Keratinocyte (primary cell): ENCODE data around the gene COPZ2. TPM values are rescaled to one million over a fixed set of nuclear protein-coding genes. Genes with fewer than 3 reads are reported as not detected.
A peak's percentile ranks its signal among the peaks of the same experiment; 100 is the strongest.

Experiments used
- DNase-seq: peaks from one replicate; pipeline ENCODE4 v3.0.0-alpha.2; 2011; ENCODE audit warnings: low read depth, missing footprints, low spot score
- FAIRE-seq: peaks from 2 replicates; lab custom pipeline; 2011; peaks lifted over from hg19 to GRCh38; lab: Jason Lieb, UNC
- H2AFZ ChIP-seq: 2 replicates; pipeline ENCODE4 v1.6.0; 2012; ENCODE audit warnings: low read length, control low read depth, inconsistent platforms; ENCODE audit not compliant: control insufficient read depth
- H3K27ac ChIP-seq: 2 replicates; pipeline ENCODE4 v1.5.1; 2011; ENCODE audit warnings: low read length; ENCODE audit not compliant: control insufficient read depth, insufficient read depth
- H3K27me3 ChIP-seq: 3 replicates; pipeline ENCODE4 v1.6.0; 2011; ENCODE audit warnings: low read length; ENCODE audit not compliant: control insufficient read depth, insufficient read depth; ENCODE audit errors: extremely low read depth
- H3K36me3 ChIP-seq, 2 experiments: 2 replicates in 1 of 2; 3 replicates in 1 of 2; pipeline ENCODE4 v1.5.1; 2011; ENCODE audit warnings: low read length in 2 of 2, mild to moderate bottlenecking in 1 of 2; ENCODE audit not compliant: control insufficient read depth in 2 of 2, insufficient read depth in 2 of 2; ENCODE audit errors: extremely low read depth in 1 of 2
- H3K4me1 ChIP-seq: 3 replicates; pipeline ENCODE4 v1.5.1; 2011; ENCODE audit warnings: low read length; ENCODE audit not compliant: control insufficient read depth, insufficient read depth; ENCODE audit errors: extremely low read depth
- H3K4me2 ChIP-seq: 3 replicates; pipeline ENCODE4 v1.6.0; 2011; ENCODE audit warnings: low read depth, low read length; ENCODE audit not compliant: control insufficient read depth, insufficient read depth; ENCODE audit errors: extremely low read depth
- H3K4me3 ChIP-seq, 3 experiments: fragments of 200-600 bp in 1 of 3; sonication (generic) in 1 of 3; 2 replicates in 2 of 3; 3 replicates in 1 of 3; pipeline ENCODE4 v1.5.1; 2011 to 2016; ENCODE audit warnings: low read length in 3 of 3, mild to moderate bottlenecking in 3 of 3, control low read depth in 2 of 3, inconsistent platforms in 1 of 3, low read depth in 1 of 3, mixed read lengths in 1 of 3, mixed run types in 1 of 3, moderate library complexity in 1 of 3; ENCODE audit not compliant: control insufficient read depth in 2 of 3, insufficient read depth in 2 of 3; ENCODE audit errors: extremely low read depth in 1 of 3
- H3K79me2 ChIP-seq: 2 replicates; pipeline ENCODE4 v1.6.0; 2012; ENCODE audit warnings: low read length; ENCODE audit not compliant: control insufficient read depth, insufficient read depth
- H3K9ac ChIP-seq: 3 replicates; pipeline ENCODE4 v1.6.0; 2011; ENCODE audit warnings: low read length; ENCODE audit not compliant: control insufficient read depth, insufficient read depth; ENCODE audit errors: extremely low read depth
- H3K9me1 ChIP-seq: 3 replicates; pipeline ENCODE4 v1.6.0; 2011; ENCODE audit warnings: low read length; ENCODE audit not compliant: control insufficient read depth, insufficient read depth; ENCODE audit errors: extremely low read depth
- H3K9me3 ChIP-seq: 2 replicates; pipeline ENCODE4 v1.5.1; 2012; ENCODE audit warnings: low read depth, low read length; ENCODE audit not compliant: control insufficient read depth
- H4K20me1 ChIP-seq: 3 replicates; pipeline ENCODE4 v1.6.0; 2011; ENCODE audit warnings: low read length; ENCODE audit not compliant: control insufficient read depth, insufficient read depth; ENCODE audit errors: extremely low read depth
- EZH2 ChIP-seq: IDR thresholded peaks from one replicate; pipeline ENCODE4 v1.6.1; 2012; ENCODE audit warnings: inconsistent platforms, mild to moderate bottlenecking, low read length, moderate library complexity
- dilution Hi-C: fragments of 300-500 bp; cut with MboI; formaldehyde crosslinking; loops from one replicate; pipeline ENCODE4 v1.7.0; 2020; ENCODE audit warnings: low sequenced_read_pairs; ENCODE audit not compliant: extremely low pct_ligation_motif_present
- polyA plus RNA-seq, 5 experiments: library from polyadenylated mRNA; depleted of rRNA in 3 of 5; stranded (reverse) in 3 of 5; stranded (forward) in 1 of 5; unstranded in 1 of 5; fragments of >200 nt; gene quantifications; 1 replicate in 1 of 5; 2 replicates in 3 of 5; 3 replicates in 1 of 5; pipeline versions ENCODE4 v1.2.1 to v1.2.3, GENCODE V29; 2011 to 2012; ENCODE audit warnings: missing spikeins in 2 of 5, low read depth in 1 of 5, low replicate concordance in 1 of 5
- TF ChIP-seq, protein P1 (sequence below), 3 experiments: IDR thresholded peaks in 1 of 3; conservative IDR thresholded peaks in 1 of 3; optimal IDR thresholded peaks in 1 of 3; 2 replicates in 2 of 3; 3 replicates in 1 of 3; pipeline versions ENCODE3 to v1.5.1; 2011; ENCODE audit warnings: low read length in 3 of 3, mild to moderate bottlenecking in 3 of 3, moderate library complexity in 2 of 3, control low read depth in 1 of 3, inconsistent platforms in 1 of 3; ENCODE audit not compliant: insufficient read depth in 2 of 3; ENCODE audit errors: extremely low read depth in 1 of 3

Gene COPZ2
- polyA plus RNA-seq, 1 donor (not counting 4 experiments of a cell fraction or from before 2014, with no cell fraction given), result 11.1 TPM

DNA sequence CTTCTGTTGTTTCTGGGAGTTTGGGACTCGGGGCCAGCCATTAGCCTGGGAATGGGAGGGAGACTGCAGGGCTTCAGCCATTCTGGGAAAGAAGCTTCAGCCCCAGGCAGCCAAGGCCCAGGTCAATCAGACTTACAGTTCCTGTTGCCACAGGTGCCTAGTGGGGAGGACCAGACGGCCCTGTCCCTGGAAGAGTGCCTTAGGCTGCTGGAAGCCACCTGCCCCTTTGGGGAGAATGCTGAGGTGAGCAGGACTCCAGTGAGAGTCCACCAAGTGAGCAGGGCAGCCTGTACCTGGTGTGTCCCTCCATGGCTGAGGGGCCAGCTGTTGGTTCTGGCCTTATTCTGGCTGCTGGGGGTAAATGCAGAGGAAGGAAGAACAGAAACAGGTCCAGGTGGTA lies 19.3 kb upstream of the COPZ2 start:
- TF ChIP-seq EZH2, result no peak
- TF ChIP-seq, protein P1, sequence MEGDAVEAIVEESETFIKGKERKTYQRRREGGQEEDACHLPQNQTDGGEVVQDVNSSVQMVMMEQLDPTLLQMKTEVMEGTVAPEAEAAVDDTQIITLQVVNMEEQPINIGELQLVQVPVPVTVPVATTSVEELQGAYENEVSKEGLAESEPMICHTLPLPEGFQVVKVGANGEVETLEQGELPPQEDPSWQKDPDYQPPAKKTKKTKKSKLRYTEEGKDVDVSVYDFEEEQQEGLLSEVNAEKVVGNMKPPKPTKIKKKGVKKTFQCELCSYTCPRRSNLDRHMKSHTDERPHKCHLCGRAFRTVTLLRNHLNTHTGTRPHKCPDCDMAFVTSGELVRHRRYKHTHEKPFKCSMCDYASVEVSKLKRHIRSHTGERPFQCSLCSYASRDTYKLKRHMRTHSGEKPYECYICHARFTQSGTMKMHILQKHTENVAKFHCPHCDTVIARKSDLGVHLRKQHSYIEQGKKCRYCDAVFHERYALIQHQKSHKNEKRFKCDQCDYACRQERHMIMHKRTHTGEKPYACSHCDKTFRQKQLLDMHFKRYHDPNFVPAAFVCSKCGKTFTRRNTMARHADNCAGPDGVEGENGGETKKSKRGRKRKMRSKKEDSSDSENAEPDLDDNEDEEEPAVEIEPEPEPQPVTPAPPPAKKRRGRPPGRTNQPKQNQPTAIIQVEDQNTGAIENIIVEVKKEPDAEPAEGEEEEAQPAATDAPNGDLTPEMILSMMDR (optimal IDR thresholded peaks at IDR 0.05 in 1 of 3, IDR thresholded peaks at IDR 0.05 in 1 of 3, conservative IDR thresholded peaks at IDR 0.05 in 1 of 3; ENCODE audit: extremely low read depth in 1 of 3, insufficient read depth in 2 of 3, low read length in 3 of 3), result no peak
- Histone ChIP-seq H3K9me1 (peaks cover 2% of the 10 kb centered on the region), H3K36me3 (peaks cover 50 to 71% of the 10 kb centered on the region in 2 experiments), H3K27me3 (no peaks in the 10 kb centered on the region), H3K79me2 (peaks cover 71% of the 10 kb centered on the region), H3K4me3 (no peak overlapping the region), H3K9ac (peak overlapping the region; percentile 77), H3K27ac (peak overlapping the region; percentile 93), H3K4me1 (peaks cover 42% of the 10 kb centered on the region), H4K20me1 (peaks cover 18% of the 10 kb centered on the region), H2AFZ (no peak overlapping the region), H3K4me2 (no peak overlapping the region), H3K9me3 (no peaks in the 10 kb centered on the region)
- DNase-seq (no peak), FAIRE-seq (no peak)
- dilution Hi-C loops, result no loop called here

DNA sequence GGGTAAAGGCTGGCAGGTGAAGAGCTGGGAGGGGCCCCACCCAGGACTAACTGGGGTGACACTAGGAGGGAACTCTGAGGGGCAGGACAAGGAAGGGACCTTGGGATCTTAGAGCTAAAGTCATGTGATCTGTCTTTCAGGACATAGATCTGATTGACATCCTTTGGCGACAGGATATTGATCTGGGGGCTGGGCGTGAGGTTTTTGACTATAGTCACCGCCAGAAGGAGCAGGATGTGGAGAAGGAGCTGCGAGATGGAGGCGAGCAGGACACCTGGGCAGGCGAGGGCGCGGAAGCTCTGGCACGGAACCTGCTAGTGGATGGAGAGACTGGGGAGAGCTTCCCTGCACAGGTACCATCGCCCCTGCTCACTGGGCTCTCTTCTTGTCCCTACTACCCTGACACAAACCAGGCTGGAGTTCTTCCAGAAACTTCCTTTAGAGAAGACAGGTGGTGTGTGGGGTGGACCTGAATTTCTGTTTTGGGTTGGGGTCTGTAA lies 18.7 kb upstream of the COPZ2 start:
- Histone ChIP-seq H3K4me1 (peaks cover 48% of the 10 kb centered on the region), H3K9me3 (no peaks in the 10 kb centered on the region), H4K20me1 (peaks cover 19% of the 10 kb centered on the region), H3K36me3 (peaks cover 45 to 69% of the 10 kb centered on the region in 2 experiments), H3K9me1 (peaks cover 2% of the 10 kb centered on the region), H2AFZ (no peak overlapping the region), H3K4me2 (peak overlapping the region; percentile 67), H3K27me3 (no peaks in the 10 kb centered on the region), H3K27ac (peak overlapping the region; percentile 93), H3K79me2 (peaks cover 73% of the 10 kb centered on the region), H3K4me3 (peak overlapping the region in 1 of 3 experiments; percentile 49), H3K9ac (peak overlapping the region; percentile 77)
- dilution Hi-C loops, result no loop called here
- TF ChIP-seq, protein P1 (optimal IDR thresholded peaks at IDR 0.05 in 1 of 3, IDR thresholded peaks at IDR 0.05 in 1 of 3, conservative IDR thresholded peaks at IDR 0.05 in 1 of 3; ENCODE audit: extremely low read depth in 1 of 3, insufficient read depth in 2 of 3, low read length in 3 of 3), result no peak
- TF ChIP-seq EZH2, result no peak
- DNase-seq, result no peak
- no peak for FAIRE-seq
